HG03280 (cell line): ENCODE measurements around the gene SPATA6L.

Experiments used
- ATAC-seq: cut with Tn5 transposase; IDR thresholded peaks from one replicate; pipeline ENCODE4 v1.9.1; 2021; ENCODE audit warnings: mild to moderate bottlenecking, moderate library complexity; ENCODE audit not compliant: unreplicated experiment

Gene SPATA6L

DNA sequence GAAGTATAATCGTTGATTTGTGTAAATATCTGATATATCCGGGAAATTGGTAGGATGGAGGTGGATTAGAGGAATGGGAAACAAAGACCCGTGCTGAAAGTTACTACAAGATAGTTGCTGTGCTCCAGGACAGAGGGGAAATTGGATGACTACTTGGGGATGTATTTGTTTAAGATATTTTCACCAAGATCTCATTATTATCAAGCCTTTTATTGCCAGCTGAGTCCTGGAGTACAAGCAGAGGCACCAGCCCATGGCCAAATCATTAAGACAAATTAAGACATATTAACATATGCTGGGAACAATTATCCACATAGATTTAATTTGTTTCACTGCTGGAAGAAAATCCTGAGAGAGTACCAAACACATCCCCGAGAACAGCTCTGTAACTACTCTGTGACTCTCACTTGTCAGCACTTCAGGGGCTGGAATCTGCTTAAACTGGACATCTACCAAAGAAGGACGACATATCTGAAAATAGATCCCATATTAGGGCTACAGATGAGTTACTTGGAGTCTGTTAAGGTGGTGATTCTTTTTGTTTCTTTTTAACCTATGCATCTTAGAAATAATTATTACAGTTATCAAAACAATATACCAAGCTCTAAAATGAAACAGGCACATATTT, 107.8 kb downstream of the SPATA6L start:
- ATAC-seq: no peak

- no peak for ATAC-seq
Measured at GRCh38 chr9:4555236-4555635, 111.0 kb downstream of the SPATA6L start.

- no peak for ATAC-seq
Measured at GRCh38 chr9:4553951-4554381, 112.3 kb downstream of the SPATA6L start.

DNA sequence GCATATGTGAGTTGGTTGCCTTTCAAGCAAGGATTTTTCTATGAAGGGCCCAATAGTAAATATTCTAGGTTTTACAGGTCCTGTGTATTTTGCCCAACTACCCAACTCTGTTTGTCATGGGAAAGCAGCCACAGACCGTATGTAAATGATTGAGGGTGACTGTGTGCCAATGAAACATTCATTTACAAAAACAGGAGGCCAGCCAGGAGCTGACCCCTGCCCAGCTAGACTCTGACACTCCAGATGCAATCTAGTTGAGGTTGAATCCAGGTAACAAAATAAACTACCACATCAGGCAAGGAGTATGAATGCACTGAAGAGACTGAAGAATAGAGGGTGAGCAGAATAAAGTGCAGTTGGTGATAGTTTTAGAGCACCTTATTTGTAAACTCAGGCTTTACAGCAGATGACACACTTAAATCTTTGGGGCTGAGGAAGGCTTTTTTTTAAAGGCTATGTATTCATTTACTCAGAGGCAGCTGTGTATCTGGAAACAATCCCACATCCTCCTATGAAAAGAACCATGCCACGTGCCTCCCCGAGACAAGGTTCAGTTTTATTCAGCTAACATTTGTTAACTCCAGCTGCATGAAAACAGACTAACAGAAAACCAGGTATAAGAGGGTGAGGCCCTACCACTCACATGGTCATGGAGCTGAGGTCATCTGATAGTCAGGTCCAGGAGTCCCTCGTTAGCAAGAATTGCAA, 115.3 kb downstream of the SPATA6L start:
- no peak for ATAC-seq

- ATAC-seq: no peak
Measured at GRCh38 chr9:4549751-4550295, 116.5 kb downstream of the SPATA6L start.

DNA sequence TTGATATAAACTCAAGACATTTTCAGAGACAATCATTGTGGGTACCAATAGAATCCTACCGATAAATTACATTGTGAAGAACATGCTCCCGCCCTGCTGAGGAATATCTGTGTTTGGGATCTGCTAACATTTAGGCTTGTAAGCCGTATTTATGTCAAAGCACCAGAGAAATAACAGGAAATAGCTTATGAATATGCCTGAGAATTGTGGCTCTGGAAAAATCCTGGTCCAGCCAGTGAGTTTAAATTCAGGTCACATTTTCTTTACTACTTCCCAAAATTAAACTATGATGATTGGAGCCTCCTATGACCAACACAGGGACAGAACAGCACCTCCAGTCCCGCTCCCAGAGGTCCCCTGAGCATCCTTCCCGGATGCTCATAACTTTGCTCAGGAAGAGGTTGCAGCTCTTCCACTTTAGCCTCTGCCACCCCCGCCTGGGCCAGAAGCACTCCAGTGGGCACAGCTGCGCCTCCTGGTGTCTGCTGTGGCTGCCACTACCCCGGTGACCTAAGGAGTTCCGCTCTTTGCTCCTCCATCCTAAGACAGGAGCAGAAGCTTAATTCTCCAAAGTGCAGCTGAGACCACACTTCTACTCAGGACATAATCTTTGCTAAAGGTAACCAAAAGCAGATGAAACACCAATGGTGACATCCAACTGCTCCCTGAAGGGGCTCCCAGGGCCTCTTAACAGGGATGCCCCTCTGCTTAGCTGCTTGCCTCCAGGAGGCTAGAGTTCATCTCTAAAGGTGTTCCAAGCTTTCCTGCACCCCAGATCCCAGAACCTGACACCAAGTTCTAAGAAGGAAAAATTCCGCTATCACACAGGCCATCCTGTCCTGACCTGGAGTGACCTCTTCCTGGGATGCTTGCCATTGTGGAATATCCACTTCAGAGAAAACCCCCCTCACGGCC, 117.2 kb downstream of the SPATA6L start:
- ATAC-seq: no peak
